IMR-90 (cell line): ENCODE results near the gene PIK3CB. TPM values are rescaled to one million over a fixed set of nuclear protein-coding genes. Genes with fewer than 3 reads are reported as not detected.

ENCODE experiments used
- ATAC-seq: fragments of 200-7000 bp; cut with Tn5 transposase; 2 replicates; pipeline ENCODE4 v1.9.1; 2020; ENCODE audit warnings: low read depth, mild to moderate bottlenecking, moderate library complexity
- BruUV-seq: library from RNA; stranded (reverse); fragments of 400-500 nt; replicated peaks from 2 replicates; lab custom pipeline; 2021; lab: Mats Ljungman, UMichigan
- CTCF ChIA-PET: fragments of 300-600 bp; formaldehyde crosslinking; extraction: SDS; loops from one replicate; lab custom pipeline; 2021; ENCODE audit warnings: antibody characterized with exemption; lab: Yijun Ruan, JAX
- POLR2A ChIA-PET: fragments of 300-600 bp; sonication (Branson Sonifier 250); formaldehyde crosslinking; loops from one replicate; lab custom pipeline; 2022; ENCODE audit warnings: antibody characterized with exemption; ENCODE audit not compliant: unreplicated experiment; lab: Charles Lee
- DNase-seq: peaks from one replicate; pipeline ENCODE4 v3.0.0; 2013
- H2AFZ ChIP-seq: replicated peaks from 2 replicates; pipeline ENCODE3; 2013; ENCODE audit warnings: low read length, mild to moderate bottlenecking; ENCODE audit not compliant: poor library complexity
- H2AK5ac ChIP-seq: 2 replicates; pipeline ENCODE4 v1.6.1; 2013; ENCODE audit warnings: low read depth, low read length, inconsistent platforms
- H2AK9ac ChIP-seq: replicated peaks from 2 replicates; pipeline ENCODE3; 2013; ENCODE audit warnings: mild to moderate bottlenecking, low read depth, low read length, moderate library complexity; ENCODE audit not compliant: poor library complexity
- H2BK120ac ChIP-seq: 2 replicates; pipeline ENCODE4 v1.6.1; 2013; ENCODE audit warnings: low read depth, low read length, inconsistent platforms
- H2BK15ac ChIP-seq: 3 replicates; pipeline ENCODE4 v1.6.1; 2013; ENCODE audit warnings: low read depth, low read length, inconsistent platforms
- H2BK20ac ChIP-seq: 2 replicates; pipeline ENCODE4 v1.6.1; 2013; ENCODE audit warnings: low read depth, mild to moderate bottlenecking, inconsistent platforms, low read length, moderate library complexity
- H2BK5ac ChIP-seq: 2 replicates; pipeline ENCODE4 v1.6.1; 2013; ENCODE audit warnings: mild to moderate bottlenecking, low read depth, low read length, inconsistent platforms; ENCODE audit not compliant: poor library complexity, severe bottlenecking
- H3K14ac ChIP-seq: replicated peaks from 2 replicates; pipeline ENCODE4 v1.6.1; 2013; ENCODE audit warnings: low read depth, low read length, inconsistent platforms
- H3K18ac ChIP-seq: 2 replicates; pipeline ENCODE4 v1.6.1; 2013; ENCODE audit warnings: low read depth, low read length, control low read depth
- H3K23ac ChIP-seq: 2 replicates; pipeline ENCODE4 v1.6.1; 2013; ENCODE audit warnings: low read depth, low read length, inconsistent platforms
- H3K27ac ChIP-seq: 2 replicates; pipeline ENCODE4 v1.5.1; 2013; ENCODE audit warnings: mild to moderate bottlenecking, control low read depth, low read length; ENCODE audit not compliant: insufficient read depth
- H3K27me3 ChIP-seq: 2 replicates; pipeline ENCODE4 v1.6.1; 2013; ENCODE audit warnings: low read length; ENCODE audit not compliant: control insufficient read depth, insufficient read depth
- H3K36me3 ChIP-seq: 2 replicates; pipeline ENCODE4 v1.6.1; 2013; ENCODE audit warnings: low read length, mixed read lengths; ENCODE audit not compliant: control insufficient read depth, insufficient read depth
- H3K4ac ChIP-seq: 2 replicates; pipeline ENCODE4 v1.6.1; 2013; ENCODE audit warnings: low read depth, low read length, inconsistent platforms
- H3K4me1 ChIP-seq: 2 replicates; pipeline ENCODE4 v1.6.1; 2013; ENCODE audit warnings: low read length, mixed read lengths; ENCODE audit not compliant: control insufficient read depth, insufficient read depth
- H3K4me2 ChIP-seq: 2 replicates; pipeline ENCODE4 v1.6.1; 2013; ENCODE audit warnings: low read depth, mild to moderate bottlenecking, control low read depth, low read length, moderate library complexity
- H3K4me3 ChIP-seq: 2 replicates; pipeline ENCODE4 v1.5.1; 2013; ENCODE audit warnings: low read depth, mild to moderate bottlenecking, control low read depth, low read length, moderate library complexity; ENCODE audit not compliant: insufficient read depth
- H3K56ac ChIP-seq: 2 replicates; pipeline ENCODE4 v1.6.1; 2013; ENCODE audit warnings: low read length, inconsistent platforms; ENCODE audit not compliant: insufficient read depth; ENCODE audit errors: extremely low read depth
- H3K79me1 ChIP-seq, 2 experiments: 2 replicates each; pipeline ENCODE4 v1.6.1; 2013; ENCODE audit warnings: low read length in 2 of 2, inconsistent platforms in 1 of 2, low read depth in 1 of 2
- H3K9ac ChIP-seq: 2 replicates; pipeline ENCODE4 v1.6.1; 2013; ENCODE audit warnings: low read depth, low read length, control low read depth
- H3K9me1 ChIP-seq: 2 replicates; pipeline ENCODE4 v1.6.1; 2013; ENCODE audit warnings: low read length, inconsistent platforms; ENCODE audit not compliant: insufficient read depth
- H3K9me3 ChIP-seq: 2 replicates; pipeline ENCODE4 v1.6.1; 2013; ENCODE audit warnings: low read length; ENCODE audit not compliant: control insufficient read depth, insufficient read depth
- H4K20me1 ChIP-seq: 2 replicates; pipeline ENCODE4 v1.6.1; 2013; ENCODE audit warnings: low read length, inconsistent platforms; ENCODE audit not compliant: insufficient read depth
- H4K5ac ChIP-seq: 2 replicates; pipeline ENCODE4 v1.6.1; 2013; ENCODE audit warnings: mild to moderate bottlenecking, low read depth, low read length, control low read depth
- H4K8ac ChIP-seq, 2 experiments: 2 replicates each; pipeline ENCODE4 v1.6.1; 2013; ENCODE audit warnings: low read depth in 2 of 2, low read length in 2 of 2, control low read depth in 1 of 2, inconsistent platforms in 1 of 2
- H4K91ac ChIP-seq: 2 replicates; pipeline ENCODE4 v1.6.1; 2013; ENCODE audit warnings: low read depth, low read length, inconsistent platforms; ENCODE audit not compliant: insufficient read depth
- CHD1 ChIP-seq: IDR thresholded peaks from 2 replicates; pipeline ENCODE4 v1.6.1; 2012; ENCODE audit warnings: low read depth, low read length, improper control_type of control experiment
- FOS ChIP-seq: fragments of 150-350 bp; IDR thresholded peaks from 2 replicates; pipeline ENCODE4 v1.6.1; 2016; ENCODE audit warnings: low read depth, low read length
- MXI1 ChIP-seq: IDR thresholded peaks from 2 replicates; pipeline ENCODE4 v1.6.1; 2012; ENCODE audit warnings: low read depth, mild to moderate bottlenecking, low read length, moderate library complexity, borderline replicate concordance
- POLR2A ChIP-seq: IDR thresholded peaks from 2 replicates; pipeline ENCODE4 v1.6.1; 2012; ENCODE audit warnings: mild to moderate bottlenecking, low read depth, low read length
- RAD21 ChIP-seq: IDR thresholded peaks from 2 replicates; pipeline ENCODE4 v1.6.1; 2012; ENCODE audit warnings: low read length, improper control_type of control experiment
- USF2 ChIP-seq: fragments of 150-350 bp; IDR thresholded peaks from 2 replicates; pipeline ENCODE4 v1.6.1; 2017; ENCODE audit warnings: mild to moderate bottlenecking, antibody characterized with exemption, low read length, low read depth
- WGBS, 2 experiments: methylation state at CpG; one replicate each; pipeline versions ENCODE4 v1.1.5 to v1.1.7; 2013; ENCODE audit warnings: missing lambda C conversion rate in 2 of 2; ENCODE audit not compliant: insufficient read length in 1 of 2; ENCODE audit errors: extremely low coverage in 2 of 2; 5-methylcytosine and 5-hydroxymethylcytosine counted together
- dilution Hi-C: fragments of 300-500 bp; cut with HindIII; formaldehyde crosslinking; loops from one replicate; pipeline ENCODE4 v1.14.3; 2018; ENCODE audit warnings: low sequenced_read_pairs; ENCODE audit not compliant: unreplicated experiment
- in situ Hi-C: fragments of 300-500 bp; cut with MboI; formaldehyde crosslinking; loops from 3 replicates; pipeline ENCODE4 v1.14.3; 2019; ENCODE audit warnings: low sequenced_read_pairs, inconsistent platforms, mixed read lengths
- intact Hi-C: fragments of 100-400 bp; cut with micrococcal nuclease; formaldehyde crosslinking; loops from 2 replicates; pipeline ENCODE4 v1.10.0; 2022
- polyA plus RNA-seq, 3 experiments: library from polyadenylated mRNA; depleted of rRNA; stranded (reverse); fragments of >200 nt; gene quantifications; 2 replicates each; pipeline ENCODE4 v1.2.3, GENCODE V29; 2012; ENCODE audit warnings: low replicate concordance in 1 of 3
- total RNA-seq: library from RNA; depleted of rRNA; stranded (reverse); fragments of >200 nt; gene quantifications from 2 replicates; pipeline ENCODE4 v1.2.3, GENCODE V29; 2012

The PIK3CB gene
- total and polyA plus RNA-seq, 2 of the 4 experiments (the other 2 are of a cell fraction): 6.3 to 6.8 TPM

GRCh38 chr3:138849222-138849940 is 14.7 kb upstream of the PIK3CB start:
- Histone ChIP-seq H4K5ac (no peak overlapping the region), H3K36me3 (no peaks in the 10 kb centered on the region), H3K9ac (no peak overlapping the region), H2AFZ (no peak overlapping the region), H2BK120ac (no peak overlapping the region), H3K27me3 (no peaks in the 10 kb centered on the region), H3K56ac (no peak overlapping the region), H4K8ac (no peak overlapping the region), H2BK15ac (no peak overlapping the region), H4K20me1 (no peaks in the 10 kb centered on the region), H3K4ac (no peak overlapping the region), H3K4me1 (peaks cover 2% of the 10 kb centered on the region; the same call in 1 of the 2 replicates), H3K23ac (no peak overlapping the region), H2BK5ac (no peak overlapping the region), H2BK20ac (no peak overlapping the region), H4K91ac (no peak overlapping the region), H3K79me1 (no peaks in the 10 kb centered on the region), H2AK9ac (no peak overlapping the region), H3K9me3 (no peaks in the 10 kb centered on the region), H2AK5ac (no peak overlapping the region), H3K14ac (no peak overlapping the region), H3K27ac (no peak overlapping the region), H3K9me1 (no peaks in the 10 kb centered on the region), H3K4me2 (no peak overlapping the region), H3K18ac (no peak overlapping the region), H3K4me3 (no peak overlapping the region)
- WGBS, 2 experiments: no CpG with 5 or more reads among the region's 2 CpGs
- ChIA-PET POLR2A (no interaction called here), CTCF (interaction anchor here (0.6 to 2.3 kb wide), 3 partner anchors 13 to 66 kb away, joined by 3 to 9 read pairs (median 3); no protein-coding TSS in a partner anchor)
- in situ Hi-C loops: no loop called here
- no peak for DNase-seq
- dilution Hi-C loops: no loop called here
- no peak for TF ChIP-seq FOS
- TF ChIP-seq POLR2A: no peak
- TF ChIP-seq USF2: no peak
- TF ChIP-seq RAD21: no peak
- TF ChIP-seq MXI1: no peak
- TF ChIP-seq CHD1: no peak
- BruUV-seq: no TSS peak
- peak; percentile 21 for ATAC-seq
- intact Hi-C loops: no loop called here
